Stomach (tissue), 9 donors: ENCODE measurements around the gene BSN. TPM values are rescaled to one million over a fixed set of nuclear protein-coding genes. Genes with fewer than 3 reads are reported as not detected.

ENCODE experiments used
- DNase-seq, 2 donors: peaks; one replicate each; pipeline versions ENCODE4 v3.0.0 to v3.0.0-alpha.2; 2013 to 2019
- H3K27ac ChIP-seq, 5 donors: fragments of 200-600 bp in 4 of 5; sonication (generic) in 4 of 5; one replicate each; pipeline ENCODE4 v1.5.1; 2013 to 2019; ENCODE audit warnings: mild to moderate bottlenecking in 1 of 5, moderate library complexity in 1 of 5
- H3K27me3 ChIP-seq, 3 donors: fragments of 200-600 bp; sonication (generic); one replicate each; pipeline ENCODE4 v1.5.1; 2017 to 2019; ENCODE audit warnings: mixed run types in 1 of 3
- H3K36me3 ChIP-seq, 4 donors: fragments of 200-600 bp; sonication (generic); 1 replicate in 3 of 4; 2 replicates in 1 of 4; pipeline ENCODE4 v1.5.1; 2016 to 2019
- H3K4me1 ChIP-seq, 4 donors: fragments of 200-600 bp; sonication (generic); one replicate each; pipeline ENCODE4 v1.5.1; 2016 to 2019
- H3K4me3 ChIP-seq, 4 donors: fragments of 200-600 bp; sonication (generic) in 3 of 4; one replicate each; pipeline ENCODE4 v1.5.1; 2016 to 2019; ENCODE audit warnings: mild to moderate bottlenecking in 1 of 4
- H3K9me3 ChIP-seq, 4 donors: fragments of 200-600 bp; sonication (generic); one replicate each; pipeline ENCODE4 v1.5.1; 2016 to 2019
- EP300 ChIP-seq: sonication (generic); formaldehyde crosslinking; IDR thresholded peaks from one replicate; pipeline ENCODE4 v1.6.1; 2017; ENCODE audit warnings: antibody characterized with exemption
- POLR2A ChIP-seq, 4 donors: fragments of 450-650 bp; IDR thresholded peaks; one replicate each; pipeline ENCODE4 v1.6.1; 2016; ENCODE audit warnings: antibody characterized with exemption in 4 of 4, control low read depth in 2 of 4, mild to moderate bottlenecking in 1 of 4, moderate library complexity in 1 of 4
- POLR2AphosphoS5 ChIP-seq, 3 donors: sonication (generic); formaldehyde crosslinking; IDR thresholded peaks; one replicate each; pipeline ENCODE4 v1.6.1; 2016; ENCODE audit warnings: antibody characterized with exemption in 3 of 3
- WGBS, 5 donors: extraction: QIAGEN DNeasy Blood & Tissue Kit in 3 of 5; methylation state at CpG; one replicate each; pipeline versions ENCODE4 v1.1.5 to v1.1.7; 2013 to 2018; 5-methylcytosine and 5-hydroxymethylcytosine counted together
- intact Hi-C: fragments of 100-400 bp; cut with DNase I; formaldehyde crosslinking; loops from one replicate; pipeline ENCODE4 v1.15.1; 2023; ENCODE audit warnings: low total_unique reads
- polyA plus RNA-seq, 3 donors: library from polyadenylated mRNA; stranded (reverse); fragments of 200-250 nt; gene quantifications; one replicate each; pipeline ENCODE4 v1.2.3, GENCODE V29; 2013
- total RNA-seq, 5 donors: library from RNA; depleted of rRNA; stranded (reverse); fragments of >200 nt; gene quantifications; one replicate each; pipeline versions ENCODE4 v1.1.0 to v1.2.3, GENCODE V29; 2014 to 2016
- TF ChIP-seq, protein P1 (sequence below), 7 experiments: fragments of 450-650 bp in 4 of 7; fragments of 200-600 bp in 3 of 7; sonication (generic) in 3 of 7; IDR thresholded peaks; one replicate each; pipeline ENCODE4 v1.5.1; 2016 to 2019; ENCODE audit warnings: antibody characterized with exemption in 7 of 7, control low read depth in 2 of 7, mild to moderate bottlenecking in 1 of 7
- donor health status: healthy with polysubstance abuse.
- donor health status: Bipolar disorder and iron deficiency.
- donor health status: healthy.

BSN gene
- total and polyA plus RNA-seq, 8 donors: 0.03 to 4.5 (median 0.77) TPM; not detected in 2

DNA sequence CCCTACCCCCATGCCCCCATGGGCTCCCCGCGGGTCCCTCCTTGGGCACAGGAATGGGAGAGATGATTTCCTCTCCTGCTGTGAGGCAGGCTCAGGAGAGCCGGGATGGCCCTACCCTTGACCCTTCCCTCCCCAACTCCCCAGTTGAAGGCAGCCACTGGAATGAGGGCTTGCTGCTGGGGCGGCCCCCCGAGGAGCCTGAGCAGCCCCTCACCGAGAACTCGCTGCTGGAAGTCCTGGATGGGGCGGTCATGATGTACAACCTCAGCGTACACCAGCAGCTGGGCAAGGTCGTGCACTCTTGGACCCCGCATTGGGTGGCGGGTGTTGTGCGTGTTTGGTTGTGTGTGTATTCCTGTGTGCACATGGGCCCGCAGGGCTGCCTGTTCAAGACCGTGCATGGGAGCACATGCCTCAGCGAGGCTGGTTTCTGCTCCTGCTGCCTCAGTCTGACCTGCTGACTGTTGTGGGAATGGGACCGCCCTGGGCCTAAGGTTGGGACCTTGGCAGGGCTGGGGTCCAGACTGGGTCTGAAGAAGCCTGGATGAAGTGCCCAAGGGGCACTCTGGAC, 151.2 kb downstream of the BSN start:
- H3K4me1 ChIP-seq: peaks cover 0 to 8% (median 0%) of the 10 kb centered on the region in 4 donors
- peaks cover 20 to 84% (median 70%) of the 10 kb centered on the region in 4 donors for H3K36me3 ChIP-seq
- 93 to 98% (median 95%) methylated on average over 10 to 17 of the region's 17 CpGs for WGBS, 5 donors
- H3K27me3 ChIP-seq: no peaks in the 10 kb centered on the region
- no peak for DNase-seq
- TF ChIP-seq POLR2AphosphoS5 (IDR thresholded peaks at IDR 0.05) (no peak), POLR2A (IDR thresholded peaks at IDR 0.05) (no peak), EP300 (no peak)
- TF ChIP-seq, protein P1, sequence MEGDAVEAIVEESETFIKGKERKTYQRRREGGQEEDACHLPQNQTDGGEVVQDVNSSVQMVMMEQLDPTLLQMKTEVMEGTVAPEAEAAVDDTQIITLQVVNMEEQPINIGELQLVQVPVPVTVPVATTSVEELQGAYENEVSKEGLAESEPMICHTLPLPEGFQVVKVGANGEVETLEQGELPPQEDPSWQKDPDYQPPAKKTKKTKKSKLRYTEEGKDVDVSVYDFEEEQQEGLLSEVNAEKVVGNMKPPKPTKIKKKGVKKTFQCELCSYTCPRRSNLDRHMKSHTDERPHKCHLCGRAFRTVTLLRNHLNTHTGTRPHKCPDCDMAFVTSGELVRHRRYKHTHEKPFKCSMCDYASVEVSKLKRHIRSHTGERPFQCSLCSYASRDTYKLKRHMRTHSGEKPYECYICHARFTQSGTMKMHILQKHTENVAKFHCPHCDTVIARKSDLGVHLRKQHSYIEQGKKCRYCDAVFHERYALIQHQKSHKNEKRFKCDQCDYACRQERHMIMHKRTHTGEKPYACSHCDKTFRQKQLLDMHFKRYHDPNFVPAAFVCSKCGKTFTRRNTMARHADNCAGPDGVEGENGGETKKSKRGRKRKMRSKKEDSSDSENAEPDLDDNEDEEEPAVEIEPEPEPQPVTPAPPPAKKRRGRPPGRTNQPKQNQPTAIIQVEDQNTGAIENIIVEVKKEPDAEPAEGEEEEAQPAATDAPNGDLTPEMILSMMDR (IDR thresholded peaks at IDR 0.05): no peak
- no peak overlapping the region for H3K4me3 ChIP-seq
- H3K27ac ChIP-seq: no peak overlapping the region
- H3K9me3 ChIP-seq: no peaks in the 10 kb centered on the region
- intact Hi-C loops: no loop called here

- H3K4me3 ChIP-seq: no peak overlapping the region
- H3K9me3 ChIP-seq: no peaks in the 10 kb centered on the region
- WGBS, 5 donors: 83 to 92% (median 91%) methylated on average over 9 of the region's 9 CpGs
- no peak overlapping the region for H3K27ac ChIP-seq
- no peak for TF ChIP-seq POLR2A (IDR thresholded peaks at IDR 0.05)
- no peak for TF ChIP-seq POLR2AphosphoS5 (IDR thresholded peaks at IDR 0.05)
- no peak for TF ChIP-seq EP300
- DNase-seq: no peak
- peaks cover 0 to 8% (median 0%) of the 10 kb centered on the region in 4 donors for H3K4me1 ChIP-seq
- intact Hi-C loops: no loop called here
- no peaks in the 10 kb centered on the region for H3K27me3 ChIP-seq
- peaks cover 19 to 83% (median 68%) of the 10 kb centered on the region in 4 donors for H3K36me3 ChIP-seq
These were observed 152.3 kb downstream of the BSN start for GRCh38 chr3:49706456-49707112.

GRCh38 chr3:49707113-49707480, 152.8 kb downstream of the BSN start:
- Histone ChIP-seq H3K27me3 (no peaks in the 10 kb centered on the region), H3K27ac (no peak overlapping the region), H3K4me3 (no peak overlapping the region), H3K4me1 (peaks cover 0 to 8% (median 0%) of the 10 kb centered on the region in 4 donors), H3K9me3 (no peaks in the 10 kb centered on the region), H3K36me3 (peaks cover 14 to 82% (median 66%) of the 10 kb centered on the region in 4 donors)
- TF ChIP-seq POLR2AphosphoS5 (IDR thresholded peaks at IDR 0.05) (no peak), EP300 (no peak), POLR2A (IDR thresholded peaks at IDR 0.05) (no peak)
- TF ChIP-seq, protein P1 (IDR thresholded peaks at IDR 0.05): no peak
- no peak for DNase-seq
- 76 to 86% (median 81%) methylated on average over 4 of the region's 4 CpGs for WGBS, 5 donors
- intact Hi-C loops: no loop called here

- Histone ChIP-seq H3K4me3 (no peak overlapping the region), H3K9me3 (no peaks in the 10 kb centered on the region), H3K4me1 (no peaks in the 10 kb centered on the region), H3K36me3 (peaks cover 3 to 79% (median 62%) of the 10 kb centered on the region in 4 donors), H3K27me3 (no peaks in the 10 kb centered on the region), H3K27ac (no peak overlapping the region)
- no peak for DNase-seq
- no peak for TF ChIP-seq POLR2AphosphoS5 (IDR thresholded peaks at IDR 0.05)
- no peak for TF ChIP-seq POLR2A (IDR thresholded peaks at IDR 0.05)
- TF ChIP-seq, protein P1 (IDR thresholded peaks at IDR 0.05): no peak
- no peak for TF ChIP-seq EP300
- intact Hi-C loops: loop anchor here (10.0 kb wide), 1 partner anchor 125 kb away; no protein-coding TSS in a partner anchor
- 90 to 99% (median 98%) methylated on average over 8 of the region's 8 CpGs for WGBS, 5 donors
These were observed 155.6 kb downstream of the BSN start for GRCh38 chr3:49709852-49710251.
